Adrenal gland (tissue), 5 donors: ENCODE results near the gene VEGFA.

Experiments
- CTCF ChIP-seq, 6 experiments: fragments of 450-650 bp in 4 of 6; fragments of 200-600 bp in 2 of 6; sonication (generic) in 1 of 6; IDR thresholded peaks; 1 replicate in 5 of 6; 2 replicates in 1 of 6; pipeline versions ENCODE4 v1.5.1 to v1.8.0; 2016 to 2021; ENCODE audit warnings: antibody characterized with exemption in 6 of 6, mild to moderate bottlenecking in 2 of 6, moderate library complexity in 1 of 6
- POLR2A ChIP-seq, 2 donors: fragments of 450-650 bp; IDR thresholded peaks; one replicate each; pipeline ENCODE4 v1.6.1; 2017; ENCODE audit warnings: antibody characterized with exemption in 2 of 2, mild to moderate bottlenecking in 2 of 2, moderate library complexity in 1 of 2
- donor health status: DM: no; HTN: no; CAD: no.

GRCh38 chr6:43720999-43721398 lies 49.0 kb upstream of the VEGFA start:
- TF ChIP-seq CTCF (IDR thresholded peaks at IDR 0.05): no peak
- TF ChIP-seq POLR2A (IDR thresholded peaks at IDR 0.05): no peak
